ENCODE results near the gene SYCE1L. TPM values are rescaled to one million over a fixed set of nuclear protein-coding genes. Genes with fewer than 3 reads are reported as not detected.

The SYCE1L gene
- polyA plus RNA-seq, 1 donor (not counting 4 experiments of a cell fraction or from before 2014, with no cell fraction given) = 0.21 TPM

DNA sequence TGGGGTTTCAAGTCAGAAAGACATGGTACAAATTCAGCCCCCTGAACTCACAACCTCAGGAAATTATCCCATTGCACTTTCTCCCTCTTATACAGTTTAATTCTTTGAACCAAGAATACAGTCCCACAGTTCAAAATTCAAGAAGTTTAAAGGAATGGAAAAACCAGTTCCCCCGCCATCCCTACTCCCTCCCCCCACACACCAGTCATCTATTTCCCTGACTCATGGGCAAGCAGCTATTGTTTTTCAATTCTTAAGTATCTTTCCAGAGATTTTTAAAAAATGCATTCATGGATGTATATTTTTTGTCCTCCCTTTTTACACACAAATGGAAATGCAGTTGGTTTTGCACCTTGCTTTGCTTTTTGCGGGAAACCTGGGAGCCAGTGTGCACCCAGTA is 7.3 kb downstream of the SYCE1L start:
- no peaks in the 10 kb centered on the region for H3K9me3 ChIP-seq (ENCODE audit: control insufficient read depth, low read depth, low read length)
- DNase-seq (ENCODE audit: low read depth, low spot score) (no peak), FAIRE-seq (no peak)
- H3K27me3 ChIP-seq (ENCODE audit: control insufficient read depth, extremely low read depth, insufficient read depth, low read length) = no peaks in the 10 kb centered on the region
- no peak overlapping the region for H3K4me2 ChIP-seq (ENCODE audit: control insufficient read depth, extremely low read depth, insufficient read depth, low read depth, low read length)
- H3K9me1 ChIP-seq (ENCODE audit: control insufficient read depth, extremely low read depth, insufficient read depth, low read length) = no peaks in the 10 kb centered on the region
- dilution Hi-C loops (cut with MboI; ENCODE audit: extremely low pct_ligation_motif_present, low sequenced_read_pairs) = no loop called here
- H3K4me3 ChIP-seq (ENCODE audit: control insufficient read depth in 2 of 3, extremely low read depth in 1 of 3, insufficient read depth in 2 of 3, low read depth in 1 of 3, low read length in 3 of 3) = no peak overlapping the region
- no peak overlapping the region for H3K9ac ChIP-seq (ENCODE audit: control insufficient read depth, extremely low read depth, insufficient read depth, low read length)
- H3K27ac ChIP-seq (ENCODE audit: control insufficient read depth, insufficient read depth, low read length) = no peak overlapping the region
- no peak overlapping the region for H2AFZ ChIP-seq (ENCODE audit: control insufficient read depth, low read length)
- no peaks in the 10 kb centered on the region for H3K79me2 ChIP-seq (ENCODE audit: control insufficient read depth, insufficient read depth, low read length)
- H4K20me1 ChIP-seq (ENCODE audit: control insufficient read depth, extremely low read depth, insufficient read depth, low read length) = no peaks in the 10 kb centered on the region
- H3K4me1 ChIP-seq (ENCODE audit: control insufficient read depth, extremely low read depth, insufficient read depth, low read length) = no peaks in the 10 kb centered on the region
- no peaks in the 10 kb centered on the region for H3K36me3 ChIP-seq (ENCODE audit: control insufficient read depth in 2 of 2, extremely low read depth in 1 of 2, insufficient read depth in 2 of 2, low read length in 2 of 2)
- TF ChIP-seq, protein P1, sequence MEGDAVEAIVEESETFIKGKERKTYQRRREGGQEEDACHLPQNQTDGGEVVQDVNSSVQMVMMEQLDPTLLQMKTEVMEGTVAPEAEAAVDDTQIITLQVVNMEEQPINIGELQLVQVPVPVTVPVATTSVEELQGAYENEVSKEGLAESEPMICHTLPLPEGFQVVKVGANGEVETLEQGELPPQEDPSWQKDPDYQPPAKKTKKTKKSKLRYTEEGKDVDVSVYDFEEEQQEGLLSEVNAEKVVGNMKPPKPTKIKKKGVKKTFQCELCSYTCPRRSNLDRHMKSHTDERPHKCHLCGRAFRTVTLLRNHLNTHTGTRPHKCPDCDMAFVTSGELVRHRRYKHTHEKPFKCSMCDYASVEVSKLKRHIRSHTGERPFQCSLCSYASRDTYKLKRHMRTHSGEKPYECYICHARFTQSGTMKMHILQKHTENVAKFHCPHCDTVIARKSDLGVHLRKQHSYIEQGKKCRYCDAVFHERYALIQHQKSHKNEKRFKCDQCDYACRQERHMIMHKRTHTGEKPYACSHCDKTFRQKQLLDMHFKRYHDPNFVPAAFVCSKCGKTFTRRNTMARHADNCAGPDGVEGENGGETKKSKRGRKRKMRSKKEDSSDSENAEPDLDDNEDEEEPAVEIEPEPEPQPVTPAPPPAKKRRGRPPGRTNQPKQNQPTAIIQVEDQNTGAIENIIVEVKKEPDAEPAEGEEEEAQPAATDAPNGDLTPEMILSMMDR (optimal IDR thresholded peaks at IDR 0.05 in 1 of 3, IDR thresholded peaks at IDR 0.05 in 1 of 3, conservative IDR thresholded peaks at IDR 0.05 in 1 of 3; ENCODE audit: extremely low read depth in 1 of 3, insufficient read depth in 2 of 3, low read length in 3 of 3) = no peak
- TF ChIP-seq EZH2 (IDR thresholded peaks at IDR 0.05; ENCODE audit: low read length) = no peak

DNA sequence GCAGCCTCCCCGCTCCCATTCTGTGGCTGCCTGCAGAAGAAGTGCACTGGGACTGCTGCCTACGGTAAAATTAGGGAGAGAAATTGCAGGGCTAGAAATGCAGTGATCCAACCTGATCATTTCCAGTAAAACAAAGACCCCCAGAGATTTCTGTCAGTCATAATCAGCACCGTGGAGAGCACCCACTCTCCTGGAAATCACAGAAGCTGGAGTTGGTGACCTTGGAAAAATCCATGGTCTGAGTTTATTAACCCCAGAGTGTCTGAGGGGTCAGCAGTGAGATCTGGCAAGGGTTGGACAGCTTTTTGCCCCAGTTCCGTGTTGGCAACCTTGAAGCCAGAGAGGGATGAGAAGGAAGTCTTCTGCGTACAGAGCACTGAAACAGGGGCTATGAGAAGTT is 7.8 kb downstream of the SYCE1L start:
- H3K27ac ChIP-seq (ENCODE audit: control insufficient read depth, insufficient read depth, low read length) = no peak overlapping the region
- H3K27me3 ChIP-seq (ENCODE audit: control insufficient read depth, extremely low read depth, insufficient read depth, low read length) = no peaks in the 10 kb centered on the region
- no peaks in the 10 kb centered on the region for H3K9me1 ChIP-seq (ENCODE audit: control insufficient read depth, extremely low read depth, insufficient read depth, low read length)
- dilution Hi-C loops (cut with MboI; ENCODE audit: extremely low pct_ligation_motif_present, low sequenced_read_pairs) = no loop called here
- no peaks in the 10 kb centered on the region for H3K4me1 ChIP-seq (ENCODE audit: control insufficient read depth, extremely low read depth, insufficient read depth, low read length)
- H3K4me2 ChIP-seq (ENCODE audit: control insufficient read depth, extremely low read depth, insufficient read depth, low read depth, low read length) = no peak overlapping the region
- no peaks in the 10 kb centered on the region for H3K9me3 ChIP-seq (ENCODE audit: control insufficient read depth, low read depth, low read length)
- no peaks in the 10 kb centered on the region for H3K36me3 ChIP-seq (ENCODE audit: control insufficient read depth in 2 of 2, extremely low read depth in 1 of 2, insufficient read depth in 2 of 2, low read length in 2 of 2)
- no peak for DNase-seq (ENCODE audit: low read depth, low spot score)
- no peak overlapping the region for H3K9ac ChIP-seq (ENCODE audit: control insufficient read depth, extremely low read depth, insufficient read depth, low read length)
- H3K4me3 ChIP-seq (ENCODE audit: control insufficient read depth in 2 of 3, extremely low read depth in 1 of 3, insufficient read depth in 2 of 3, low read depth in 1 of 3, low read length in 3 of 3) = no peak overlapping the region
- no peak for FAIRE-seq
- TF ChIP-seq, protein P1 (optimal IDR thresholded peaks at IDR 0.05 in 1 of 3, IDR thresholded peaks at IDR 0.05 in 1 of 3, conservative IDR thresholded peaks at IDR 0.05 in 1 of 3; ENCODE audit: extremely low read depth in 1 of 3, insufficient read depth in 2 of 3, low read length in 3 of 3) = no peak
- no peak for TF ChIP-seq EZH2 (IDR thresholded peaks at IDR 0.05; ENCODE audit: low read length)
- H3K79me2 ChIP-seq (ENCODE audit: control insufficient read depth, insufficient read depth, low read length) = no peaks in the 10 kb centered on the region
- no peak overlapping the region for H2AFZ ChIP-seq (ENCODE audit: control insufficient read depth, low read length)
- no peaks in the 10 kb centered on the region for H4K20me1 ChIP-seq (ENCODE audit: control insufficient read depth, extremely low read depth, insufficient read depth, low read length)

Measured in keratinocyte (primary cell).